ENCODE measurements around the gene CASK. TPM values are rescaled to one million over a fixed set of nuclear protein-coding genes. Genes with fewer than 3 reads are reported as not detected.

The CASK gene
- total and polyA plus RNA-seq, 2 of the 13 experiments (the other 11 are each of a cell fraction or from before 2014, with no cell fraction given) = 14.5 to 16.0 TPM

- TF ChIP-seq RNF2 (conservative IDR thresholded peaks at IDR 0.05; ENCODE audit: low read depth) = no peak
- TF ChIP-seq ZNF644 (CRISPR knock-in tag; IDR thresholded peaks at IDR 0.05; ENCODE audit: low read depth) = 0 out of 2 replicates have a peak, but pooled peaks have one; percentile 18
- TF ChIP-seq THAP8 (CRISPR knock-in tag; IDR thresholded peaks at IDR 0.05; ENCODE audit: borderline replicate concordance) = no peak
- TF ChIP-seq ARHGAP35 (CRISPR knock-in tag; IDR thresholded peaks at IDR 0.05; ENCODE audit: borderline replicate concordance) = no peak
- TF ChIP-seq ZKSCAN1 (IDR thresholded peaks at IDR 0.05; ENCODE audit: low read length) = no peak
- TF ChIP-seq ATF3 (CRISPR knock-in tag; IDR thresholded peaks at IDR 0.05) = no peak
- no peak for TF ChIP-seq NFKBIZ (CRISPR knock-in tag; IDR thresholded peaks at IDR 0.05)
Observed at GRCh38 chrX:41870719-41871151, 52.6 kb downstream of the CASK start (continued).

DNA sequence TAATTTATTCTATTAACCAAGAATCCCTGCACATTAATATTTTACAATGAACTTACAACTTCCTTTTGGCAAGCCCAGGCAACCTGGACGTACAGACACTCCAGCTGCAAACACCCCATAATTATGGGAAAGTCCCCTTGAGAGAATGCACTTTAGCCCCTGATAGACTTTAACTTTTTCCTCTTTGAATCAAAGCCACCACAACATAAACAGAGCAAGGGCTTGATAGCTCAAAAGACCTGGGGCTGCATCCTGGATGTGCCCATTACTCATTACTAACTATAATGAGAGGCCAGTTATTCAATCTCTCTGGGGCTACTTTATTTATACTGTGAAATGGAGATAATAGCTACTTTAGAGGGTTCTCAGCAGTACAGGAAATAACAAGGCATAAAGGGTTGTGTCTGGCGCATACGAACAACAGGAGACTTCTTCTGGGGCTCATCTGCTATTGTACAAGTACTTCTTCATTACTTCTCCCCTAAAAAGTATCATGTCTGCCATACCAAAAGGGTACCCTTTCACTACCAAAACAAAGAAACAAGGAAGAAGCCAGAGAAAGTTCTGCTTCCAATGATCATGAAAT is 54.9 kb downstream of the CASK start:
- no peak overlapping the region for H3K9ac ChIP-seq (ENCODE audit: insufficient read depth, low read depth, low read length)
- H3K79me2 ChIP-seq (ENCODE audit: insufficient read depth, low read length) = peaks cover 11% of the 10 kb centered on the region
- FAIRE-seq (no peak), DNase-seq (ENCODE audit: low spot score) (no peak), ATAC-seq (no peak)
- no peak overlapping the region for H3K27ac ChIP-seq (ENCODE audit: extremely low read length, insufficient read depth, low read length)
- H3K4me2 ChIP-seq (ENCODE audit: low read depth, low read length) = no peak overlapping the region
- H3K9me3 ChIP-seq (ENCODE audit: low read length) = no peaks in the 10 kb centered on the region
- BruUV-seq (replicated peaks) = no TSS peak
- intact Hi-C loops (cut with micrococcal nuclease; ENCODE audit: unreplicated experiment) = no loop called here
- no peaks in the 10 kb centered on the region for H3K36me3 ChIP-seq (replicated peaks in 1 of 2; ENCODE audit: control insufficient read depth in 1 of 2, insufficient read depth in 2 of 2, low read length in 2 of 2)
- ChIA-PET CTCF (ENCODE audit: low intra/inter-chr PET ratio, low total read pairs) (no interaction called here), POLR2A (no interaction called here)
- no peak overlapping the region for H2AFZ ChIP-seq (ENCODE audit: low read length)
- H3K4me3 ChIP-seq (replicated peaks in 1 of 3; ENCODE audit: insufficient read depth in 1 of 3, low read depth in 2 of 3, low read length in 3 of 3) = no peak overlapping the region
- no peaks in the 10 kb centered on the region for H3K27me3 ChIP-seq (ENCODE audit: control insufficient read depth in 1 of 2, insufficient read depth in 2 of 2, low read length in 2 of 2)
- in situ Hi-C loops (cut with HindIII; ENCODE audit: extremely low pct_ligation_motif_present, low pct_unique_long_range_greater_than_20kb) = no loop called here
- no peak for TF ChIP-seq SCMH1 (CRISPR knock-in tag; IDR thresholded peaks at IDR 0.05; ENCODE audit: borderline replicate concordance)
- TF ChIP-seq ZNF556 (CRISPR knock-in tag; IDR thresholded peaks at IDR 0.05; ENCODE audit: borderline replicate concordance) = no peak
- no peak for TF ChIP-seq POLR2G (IDR thresholded peaks at IDR 0.05; ENCODE audit: low read depth, low read length)
- TF ChIP-seq BCL6 (CRISPR knock-in tag; IDR thresholded peaks at IDR 0.05) = no peak
- no peak for TF ChIP-seq ZNF777 (CRISPR knock-in tag; IDR thresholded peaks at IDR 0.05)
- 79% methylated on average over 3 of the region's 3 CpGs for WGBS (ENCODE audit: low lambda C conversion rate)
- no peaks in the 10 kb centered on the region for H4K20me1 ChIP-seq (ENCODE audit: insufficient read depth, low read length)
- H3K4me1 ChIP-seq (ENCODE audit: insufficient read depth, low read length) = peaks cover 44% of the 10 kb centered on the region

Data from HepG2 (cell line).